CD4-positive, alpha-beta T cell (primary cell): ENCODE results near the gene ZNF718. TPM values are rescaled to one million over a fixed set of nuclear protein-coding genes. Genes with fewer than 3 reads are reported as not detected.
A peak's percentile ranks its signal among the peaks of the same experiment; 100 is the strongest.

Experiments
- ATAC-seq: fragments of 200-7000 bp; cut with Tn5 transposase; one replicate; pipeline ENCODE4 v1.10.0; 2022; ENCODE audit warnings: mild to moderate bottlenecking; ENCODE audit not compliant: poor library complexity
- CTCF ChIA-PET: fragments of 350-600 bp; sonication (Branson Sonifier 250); formaldehyde crosslinking; loops from one replicate; lab custom pipeline; 2021; ENCODE audit warnings: antibody characterized with exemption, inconsistent platforms; lab: Charles Lee
- POLR2A ChIA-PET: fragments of 350-600 bp; sonication (Branson Sonifier 250); formaldehyde crosslinking; loops from one replicate; lab custom pipeline; 2021; ENCODE audit warnings: antibody characterized with exemption, inconsistent platforms; lab: Charles Lee
- DNase-seq, 14 experiments: peaks; one replicate each; pipeline ENCODE4 v3.0.0-alpha.2; 2013 to 2020; ENCODE audit warnings: mixed read lengths in 2 of 14
- H3K27ac ChIP-seq, 2 donors: one replicate each; pipeline versions ENCODE4 v1.5.1 to v1.7.0; 2013; ENCODE audit warnings: low read length in 2 of 2, low read depth in 1 of 2, mild to moderate bottlenecking in 1 of 2
- H3K27me3 ChIP-seq, 2 experiments: 1 replicate in 1 of 2; 2 replicates in 1 of 2; pipeline versions ENCODE4 v1.6.1 to v1.7.0; 2013; ENCODE audit warnings: low read length in 2 of 2, control low read depth in 1 of 2, mild to moderate bottlenecking in 1 of 2, moderate library complexity in 1 of 2; ENCODE audit not compliant: insufficient read depth in 2 of 2, control insufficient read depth in 1 of 2
- H3K36me3 ChIP-seq: one replicate; pipeline ENCODE4 v1.6.1; 2013; ENCODE audit warnings: low read length, control low read depth; ENCODE audit not compliant: insufficient read depth
- H3K4me1 ChIP-seq: one replicate; pipeline ENCODE4 v1.6.1; 2013; ENCODE audit warnings: low read length, control low read depth; ENCODE audit not compliant: insufficient read depth
- H3K4me3 ChIP-seq: one replicate; pipeline ENCODE4 v1.5.1; 2013; ENCODE audit warnings: mild to moderate bottlenecking, low read length, moderate library complexity
- H3K9me3 ChIP-seq, 2 experiments: 1 replicate in 1 of 2; 2 replicates in 1 of 2; pipeline versions ENCODE4 v1.6.1 to v1.7.0; 2013; ENCODE audit warnings: low read length in 2 of 2, mild to moderate bottlenecking in 2 of 2, control low read depth in 1 of 2, moderate library complexity in 1 of 2; ENCODE audit not compliant: control insufficient read depth in 1 of 2, insufficient read depth in 1 of 2
- H3K27ac Mint-ChIP-seq: one replicate; pipeline ENCODE4 v1.8.0; 2020; ENCODE audit warnings: mixed read lengths
- H3K27me3 Mint-ChIP-seq: one replicate; pipeline ENCODE4 v1.8.0; 2021; ENCODE audit warnings: mixed read lengths
- H3K36me3 Mint-ChIP-seq: one replicate; pipeline ENCODE4 v1.8.0; 2021; ENCODE audit warnings: low read depth, mixed read lengths
- H3K4me1 Mint-ChIP-seq: one replicate; pipeline ENCODE4 v1.8.0; 2021; ENCODE audit warnings: low read depth, mixed read lengths
- H3K4me3 Mint-ChIP-seq: one replicate; pipeline ENCODE4 v1.8.0; 2020; ENCODE audit warnings: mild to moderate bottlenecking, mixed read lengths
- H3K9me3 Mint-ChIP-seq: one replicate; pipeline ENCODE4 v1.8.0; 2020; ENCODE audit warnings: mixed read lengths
- intact Hi-C, 2 experiments: fragments of 100-400 bp; cut with DNase I in 1 of 2; cut with micrococcal nuclease in 1 of 2; formaldehyde crosslinking; loops; one replicate each; pipeline versions ENCODE4 v1.15.1 to v1.9.0; 2023 to 2025; cut with DNase I, micrococcal nuclease
- total RNA-seq, 174 experiments: library from RNA in 2 of 174; stranded (reverse) in 2 of 174; gene quantifications; one replicate each; pipeline ENCODE4 v1.2.3 and lab custom pipeline; 2021 to 2026
- TF ChIP-seq, protein P1 (sequence below): fragments of 200-600 bp; IDR thresholded peaks from one replicate; pipeline ENCODE4 v1.8.0; 2022; ENCODE audit warnings: antibody characterized with exemption, mild to moderate bottlenecking

Gene ZNF718
- total RNA-seq, 2 experiments from 2014 or later: 6.3 to 7.4 TPM

DNA sequence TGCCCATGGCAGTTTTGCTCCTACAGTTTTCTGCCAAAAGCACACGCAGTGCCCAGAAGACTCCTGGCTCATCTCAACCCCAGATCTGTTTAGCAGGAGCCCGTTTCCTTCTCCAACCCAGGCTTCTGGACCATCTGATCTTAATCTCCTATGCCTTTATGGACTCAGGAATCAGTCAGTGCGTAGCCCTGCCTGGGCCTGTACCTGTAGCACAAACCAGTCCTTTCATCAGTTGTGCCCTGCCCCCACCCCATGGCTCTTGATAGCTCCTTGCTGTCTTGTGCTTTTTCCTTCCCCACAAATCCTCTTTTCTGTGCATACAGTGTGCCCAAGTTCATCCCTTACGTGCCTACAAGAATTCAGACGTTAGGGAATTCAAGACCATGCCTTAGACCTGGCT, 1.5 kb downstream of the ZNF718 start:
- TF ChIP-seq, protein P1, sequence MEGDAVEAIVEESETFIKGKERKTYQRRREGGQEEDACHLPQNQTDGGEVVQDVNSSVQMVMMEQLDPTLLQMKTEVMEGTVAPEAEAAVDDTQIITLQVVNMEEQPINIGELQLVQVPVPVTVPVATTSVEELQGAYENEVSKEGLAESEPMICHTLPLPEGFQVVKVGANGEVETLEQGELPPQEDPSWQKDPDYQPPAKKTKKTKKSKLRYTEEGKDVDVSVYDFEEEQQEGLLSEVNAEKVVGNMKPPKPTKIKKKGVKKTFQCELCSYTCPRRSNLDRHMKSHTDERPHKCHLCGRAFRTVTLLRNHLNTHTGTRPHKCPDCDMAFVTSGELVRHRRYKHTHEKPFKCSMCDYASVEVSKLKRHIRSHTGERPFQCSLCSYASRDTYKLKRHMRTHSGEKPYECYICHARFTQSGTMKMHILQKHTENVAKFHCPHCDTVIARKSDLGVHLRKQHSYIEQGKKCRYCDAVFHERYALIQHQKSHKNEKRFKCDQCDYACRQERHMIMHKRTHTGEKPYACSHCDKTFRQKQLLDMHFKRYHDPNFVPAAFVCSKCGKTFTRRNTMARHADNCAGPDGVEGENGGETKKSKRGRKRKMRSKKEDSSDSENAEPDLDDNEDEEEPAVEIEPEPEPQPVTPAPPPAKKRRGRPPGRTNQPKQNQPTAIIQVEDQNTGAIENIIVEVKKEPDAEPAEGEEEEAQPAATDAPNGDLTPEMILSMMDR: no peak
- Mint-ChIP-seq H3K27ac (peak overlapping the region; percentile 98), H3K4me1 (peaks cover 57% of the 10 kb centered on the region), H3K36me3 (peaks cover 86% of the 10 kb centered on the region), H3K27me3 (no peaks in the 10 kb centered on the region), H3K4me3 (peak overlapping the region; percentile 99), H3K9me3 (peaks cover 33% of the 10 kb centered on the region)
- no peak for ATAC-seq
- peaks cover 40% of the 10 kb centered on the region for H3K4me1 ChIP-seq
- intact Hi-C loops: loop anchor here (1.0 to 2.0 kb wide), 2 partner anchors 9 to 117 kb away; no protein-coding TSS in a partner anchor
- H3K27ac ChIP-seq: no peak overlapping the region
- peak in 1 of 14 experiments; percentile 14 for DNase-seq
- peaks cover 29% of the 10 kb centered on the region for H3K36me3 ChIP-seq
- POLR2A ChIA-PET: no interaction called here
- peaks cover 44 to 48% of the 10 kb centered on the region in 2 experiments for H3K9me3 ChIP-seq
- H3K27me3 ChIP-seq: no peaks in the 10 kb centered on the region
- H3K4me3 ChIP-seq: peak overlapping the region; percentile 90
- CTCF ChIA-PET: no interaction called here

DNA sequence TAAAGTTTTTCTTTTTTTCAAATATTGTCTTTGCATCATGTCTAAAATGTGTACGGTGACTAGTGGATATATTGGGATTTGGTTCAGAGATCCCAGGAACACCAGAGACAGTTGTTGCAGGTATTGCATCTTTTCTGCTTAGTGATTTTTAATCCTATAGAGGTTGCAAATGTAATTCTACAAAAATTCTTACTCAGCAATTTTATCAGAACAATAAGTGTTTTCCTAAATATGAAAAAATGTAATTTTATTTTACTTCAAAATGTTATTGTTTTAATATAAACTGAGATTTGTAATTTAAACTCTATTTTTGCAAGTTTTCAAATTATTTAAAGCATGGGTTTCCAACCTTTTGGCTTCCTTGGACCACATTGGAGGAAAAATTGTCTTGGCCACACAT, 8.2 kb downstream of the ZNF718 start:
- TF ChIP-seq, protein P1: no peak
- H3K36me3 Mint-ChIP-seq: peaks cover 98% of the 10 kb centered on the region
- peaks cover 16% of the 10 kb centered on the region for H3K4me1 Mint-ChIP-seq
- Histone ChIP-seq H3K4me1 (no peaks in the 10 kb centered on the region), H3K27ac (no peak overlapping the region), H3K36me3 (peaks cover 70% of the 10 kb centered on the region), H3K9me3 (peaks cover 36 to 51% of the 10 kb centered on the region in 2 experiments), H3K27me3 (no peaks in the 10 kb centered on the region), H3K4me3 (no peak overlapping the region)
- DNase-seq: no peak
- intact Hi-C loops: no loop called here
- no peak overlapping the region for H3K4me3 Mint-ChIP-seq
- no peak overlapping the region for H3K27ac Mint-ChIP-seq
- ChIA-PET POLR2A (no interaction called here), CTCF (no interaction called here)
- no peaks in the 10 kb centered on the region for H3K27me3 Mint-ChIP-seq
- peaks cover 29% of the 10 kb centered on the region for H3K9me3 Mint-ChIP-seq
- ATAC-seq: no peak

DNA sequence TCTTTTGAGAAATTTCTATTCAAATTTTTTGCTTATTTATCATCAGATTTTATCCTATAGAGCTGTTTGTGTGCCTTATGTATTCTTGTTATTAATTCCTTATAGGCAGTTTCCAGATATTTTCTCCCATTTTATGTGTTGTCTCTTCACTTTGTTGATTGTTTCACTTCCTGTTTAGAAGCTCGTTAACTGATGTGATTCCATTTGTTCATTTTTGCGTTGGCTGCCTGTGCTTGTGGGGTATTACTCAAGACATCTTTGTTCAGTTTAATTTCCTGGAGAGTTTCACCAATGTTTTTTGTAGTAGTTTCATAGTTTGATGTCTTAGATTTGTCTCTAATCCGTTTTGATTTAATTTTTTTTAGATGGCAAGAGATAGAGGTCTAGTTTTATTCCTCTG, 14.6 kb downstream of the ZNF718 start:
- no peak overlapping the region for H3K27ac ChIP-seq
- no peaks in the 10 kb centered on the region for H3K27me3 Mint-ChIP-seq
- H3K4me1 Mint-ChIP-seq: peaks cover 19% of the 10 kb centered on the region
- no peak overlapping the region for H3K4me3 Mint-ChIP-seq
- intact Hi-C loops: no loop called here
- peaks cover 97% of the 10 kb centered on the region for H3K36me3 Mint-ChIP-seq
- H3K9me3 ChIP-seq: peaks cover 36 to 96% of the 10 kb centered on the region in 2 experiments
- POLR2A ChIA-PET: no interaction called here
- H3K27ac Mint-ChIP-seq: no peak overlapping the region
- H3K36me3 ChIP-seq: peaks cover 76% of the 10 kb centered on the region
- peaks cover 17% of the 10 kb centered on the region for H3K9me3 Mint-ChIP-seq
- no peak overlapping the region for H3K4me3 ChIP-seq
- DNase-seq: no peak
- CTCF ChIA-PET: no interaction called here
- ATAC-seq: no peak
- H3K4me1 ChIP-seq: no peaks in the 10 kb centered on the region
- TF ChIP-seq, protein P1: no peak
- H3K27me3 ChIP-seq: no peaks in the 10 kb centered on the region
